HG03575 (cell line): ENCODE measurements around the gene NAT16.
"Not testable (repeated sequence)": the region's sequence is repeated elsewhere in the genome, so short reads cannot be mapped to it uniquely, and the experiment has no call there.

Experiments used
- ATAC-seq: cut with Tn5 transposase; IDR thresholded peaks from one replicate; pipeline ENCODE4 v1.9.1; 2021; ENCODE audit not compliant: unreplicated experiment, insufficient number of reproducible peaks, low FRiP score; ENCODE audit errors: extremely low read depth

NAT16 gene

DNA sequence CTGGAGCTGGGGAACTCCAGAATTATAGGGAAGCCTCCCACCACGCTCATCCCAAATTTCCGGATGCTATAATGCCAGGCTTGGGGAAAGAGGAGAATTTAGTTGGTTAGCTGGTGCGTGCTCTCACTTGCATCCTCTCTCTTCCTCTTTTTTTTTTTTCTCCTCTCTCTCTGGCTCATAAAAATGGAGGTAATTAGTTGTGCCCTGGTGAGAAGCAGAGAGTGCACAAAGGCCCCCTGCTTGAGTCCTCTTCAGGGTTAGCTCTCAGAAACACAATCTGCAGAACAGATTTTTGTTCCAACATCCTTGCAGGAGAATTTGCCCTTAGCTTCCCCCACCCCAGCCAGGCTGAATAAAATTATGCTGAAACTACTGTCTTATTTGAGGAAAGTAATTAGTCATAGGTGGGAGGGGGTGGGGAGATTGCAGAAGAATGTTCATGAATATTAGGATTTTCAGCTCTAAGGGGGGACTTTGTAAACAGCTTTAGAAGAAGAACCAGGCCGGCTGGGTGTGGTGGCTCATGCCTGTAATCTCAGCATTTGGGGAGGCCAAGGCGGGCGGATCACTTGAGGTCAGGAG is 45.6 kb downstream of the NAT16 start:
- no peak for ATAC-seq

DNA sequence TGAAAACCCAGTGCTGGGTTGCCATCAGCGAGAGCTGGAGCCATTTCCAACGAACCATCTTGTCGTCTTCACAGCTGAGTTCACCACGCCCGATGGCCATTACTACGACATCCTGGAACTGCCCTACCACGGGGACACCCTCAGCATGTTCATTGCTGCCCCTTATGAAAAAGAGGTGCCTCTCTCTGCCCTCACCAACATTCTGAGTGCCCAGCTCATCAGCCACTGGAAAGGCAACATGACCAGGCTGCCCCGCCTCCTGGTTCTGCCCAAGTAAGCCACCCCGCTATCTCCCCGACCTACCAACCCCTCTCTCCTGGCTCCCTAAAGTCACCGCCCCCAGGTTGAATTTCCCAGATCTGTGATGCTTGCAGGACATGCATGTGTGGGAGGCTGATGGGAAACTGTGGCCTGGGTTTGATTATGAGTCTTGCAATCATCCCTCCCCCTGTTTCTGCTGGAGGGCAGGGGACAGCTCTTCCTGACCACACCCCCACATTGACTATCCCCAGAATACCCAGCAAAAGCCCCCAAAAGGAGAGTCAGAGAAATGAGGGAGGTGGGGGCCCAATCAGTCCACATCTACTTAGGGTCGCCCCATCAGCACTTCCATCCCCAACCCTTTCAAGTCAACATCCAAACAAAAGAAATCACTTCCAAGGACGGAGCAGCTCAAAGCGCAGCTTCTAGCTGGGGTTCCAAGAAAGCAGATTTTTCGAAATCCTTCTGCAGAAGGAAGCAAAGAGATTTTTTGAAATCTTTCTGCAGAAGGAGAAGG is 46.3 kb downstream of the NAT16 start:
- ATAC-seq: no peak

DNA sequence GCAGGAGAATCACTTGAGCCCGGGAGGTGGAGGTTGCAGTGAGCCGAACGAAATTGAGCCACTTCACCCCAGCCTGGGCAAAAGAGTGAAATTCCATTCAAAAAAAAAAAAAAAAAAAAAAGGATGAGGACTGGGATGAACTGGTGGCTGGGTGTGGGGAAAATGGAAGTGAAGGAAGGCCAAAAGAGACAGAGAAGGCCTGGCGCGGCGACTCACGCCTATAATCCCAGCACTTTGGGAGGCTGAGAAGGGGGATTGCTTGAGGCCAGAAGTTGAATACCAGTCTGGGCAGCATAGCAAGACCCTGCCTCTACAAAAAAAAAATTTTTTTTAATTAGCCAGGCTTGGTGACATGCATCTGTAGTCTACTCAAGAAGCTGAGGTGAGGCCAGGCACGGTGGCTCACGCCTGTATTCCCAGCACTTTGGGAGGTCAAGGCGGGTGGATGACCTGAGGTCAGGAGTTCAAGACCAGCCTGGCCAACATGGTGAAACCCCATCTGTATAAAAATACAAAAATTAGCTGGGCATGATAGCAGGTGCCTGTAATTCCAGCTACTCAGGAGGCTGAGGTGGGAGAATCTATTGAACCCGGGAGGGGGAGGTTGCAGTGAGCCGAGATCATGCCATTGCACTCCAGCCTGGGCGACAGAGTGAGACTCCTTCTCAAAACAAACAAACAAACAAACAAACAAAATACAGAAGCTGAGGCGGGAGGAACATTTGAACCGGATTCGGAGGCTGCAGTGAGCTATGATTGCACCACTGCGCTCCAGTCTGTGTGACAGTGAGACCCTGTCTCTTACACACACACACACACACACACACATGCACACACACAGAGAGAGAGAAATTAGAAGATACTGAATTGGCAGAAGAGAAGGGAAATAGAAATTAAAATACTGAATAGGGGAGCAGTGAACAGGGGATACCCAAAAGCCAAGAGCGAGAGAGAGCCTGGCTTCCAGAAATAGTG is 47.2 kb downstream of the NAT16 start:
- not testable (repeated sequence) for ATAC-seq

DNA sequence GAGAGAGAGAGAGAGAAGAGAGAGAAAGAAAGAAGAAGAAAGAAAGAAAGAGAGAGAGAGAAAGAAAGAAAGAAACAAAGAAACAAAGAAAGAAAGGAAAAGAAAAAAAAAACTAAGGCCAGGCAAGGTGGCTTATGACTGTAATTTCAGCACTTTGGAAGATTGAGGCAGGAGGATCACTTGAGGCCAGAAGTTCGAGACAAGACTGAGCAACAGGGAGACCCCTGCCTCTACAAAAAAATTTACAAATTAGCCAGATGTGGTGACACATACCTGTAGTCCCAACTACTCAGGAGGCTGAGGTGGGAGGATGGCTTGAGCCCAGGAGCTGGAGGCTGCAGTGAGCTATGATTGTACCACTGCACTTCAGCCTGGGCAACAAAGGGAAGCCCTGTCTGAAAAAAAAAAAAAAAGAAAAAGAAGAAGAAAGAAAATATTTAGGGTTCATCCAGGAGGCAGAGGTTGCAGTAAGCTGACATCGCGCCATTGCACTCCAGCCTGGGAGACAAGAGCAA is 50.4 kb downstream of the NAT16 start:
- no peak for ATAC-seq

DNA sequence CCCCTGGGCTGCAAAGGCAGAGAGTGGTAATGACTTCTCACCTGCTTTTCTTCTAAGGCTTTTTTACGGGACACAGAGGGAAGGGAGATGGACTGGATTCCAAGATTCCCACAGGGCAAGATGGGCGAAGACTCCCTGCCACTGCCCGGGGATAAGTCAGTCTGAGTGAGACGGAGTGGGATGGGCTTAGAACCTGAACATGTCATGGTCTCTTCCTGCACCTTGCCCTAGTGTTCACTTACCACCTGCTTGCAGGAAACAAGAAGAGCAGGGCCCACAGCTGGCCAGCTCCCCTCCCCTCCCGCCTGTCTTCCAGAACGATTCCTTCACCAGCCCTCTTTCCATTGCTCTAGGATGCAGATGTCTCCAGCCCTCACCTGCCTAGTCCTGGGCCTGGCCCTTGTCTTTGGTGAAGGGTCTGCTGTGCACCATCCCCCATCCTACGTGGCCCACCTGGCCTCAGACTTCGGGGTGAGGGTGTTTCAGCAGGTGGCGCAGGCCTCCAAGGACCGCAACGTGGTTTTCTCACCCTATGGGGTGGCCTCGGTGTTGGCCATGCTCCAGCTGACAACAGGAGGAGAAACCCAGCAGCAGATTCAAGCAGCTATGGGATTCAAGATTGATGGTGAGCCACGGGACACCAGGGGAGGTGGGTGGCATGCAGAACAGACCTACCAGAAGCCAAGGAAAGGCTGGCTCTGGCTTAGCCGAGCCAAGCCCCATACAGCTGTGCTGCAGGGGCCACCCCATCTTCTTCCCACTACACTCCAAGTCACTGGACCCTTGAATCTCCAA is 51.9 kb downstream of the NAT16 start:
- ATAC-seq: no peak

DNA sequence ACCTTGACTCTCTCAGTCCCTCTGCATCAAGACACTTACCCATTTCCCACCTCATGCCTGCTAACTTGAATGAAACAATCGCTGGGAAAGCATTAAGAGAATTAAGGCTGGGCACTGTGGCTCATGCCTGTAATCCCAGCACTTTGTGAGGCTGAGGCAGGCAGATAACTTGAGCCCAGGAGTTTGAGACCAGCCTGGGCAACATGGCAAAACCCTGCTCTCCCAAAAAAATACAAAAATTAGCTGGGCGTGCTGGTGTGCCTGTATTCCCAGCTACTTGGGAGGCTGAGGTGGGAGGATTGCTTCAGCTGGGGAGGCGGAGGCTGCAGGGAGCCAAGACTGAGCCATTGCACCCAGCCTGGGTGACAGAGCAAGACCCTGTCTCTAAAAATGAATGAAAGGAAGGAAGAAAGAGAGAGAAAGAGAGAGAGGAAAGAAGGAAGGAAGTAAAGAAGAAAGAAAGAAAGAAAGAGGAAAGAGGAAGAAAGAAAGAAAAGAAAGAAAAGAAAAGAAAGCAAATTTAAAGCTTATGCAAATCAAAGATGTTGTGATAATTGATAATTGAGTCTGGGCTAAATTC is 52.5 kb downstream of the NAT16 start:
- ATAC-seq: no peak

DNA sequence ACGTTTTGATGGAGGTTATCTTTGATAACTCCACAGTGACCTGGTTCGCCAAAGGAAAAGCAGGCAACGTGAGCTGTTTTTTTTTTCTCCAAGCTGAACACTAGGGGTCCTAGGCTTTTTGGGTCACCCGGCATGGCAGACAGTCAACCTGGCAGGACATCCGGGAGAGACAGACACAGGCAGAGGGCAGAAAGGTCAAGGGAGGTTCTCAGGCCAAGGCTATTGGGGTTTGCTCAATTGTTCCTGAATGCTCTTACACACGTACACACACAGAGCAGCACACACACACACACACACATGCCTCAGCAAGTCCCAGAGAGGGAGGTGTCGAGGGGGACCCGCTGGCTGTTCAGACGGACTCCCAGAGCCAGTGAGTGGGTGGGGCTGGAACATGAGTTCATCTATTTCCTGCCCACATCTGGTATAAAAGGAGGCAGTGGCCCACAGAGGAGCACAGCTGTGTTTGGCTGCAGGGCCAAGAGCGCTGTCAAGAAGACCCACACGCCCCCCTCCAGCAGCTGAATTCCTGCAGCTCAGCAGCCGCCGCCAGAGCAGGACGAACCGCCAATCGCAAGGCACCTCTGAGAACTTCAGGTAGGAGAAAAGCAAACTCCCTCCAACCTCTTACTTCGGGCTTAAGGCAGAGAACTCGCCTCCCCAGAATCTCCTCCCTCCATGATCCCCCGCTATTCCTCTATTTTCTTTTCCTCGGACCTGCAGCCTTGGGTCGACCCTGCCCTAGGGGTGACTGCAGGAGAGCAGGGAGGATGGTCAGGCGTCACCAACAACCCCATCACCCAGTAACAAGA is 53.2 kb downstream of the NAT16 start, which contains the start of gene SERPINE1:
TSS of gene SERPINE1 (plus strand) at position 454 of the 809 bp plus-strand sequence. CDS start 1,290 bp downstream, outside the sequence.
- no peak for ATAC-seq

DNA sequence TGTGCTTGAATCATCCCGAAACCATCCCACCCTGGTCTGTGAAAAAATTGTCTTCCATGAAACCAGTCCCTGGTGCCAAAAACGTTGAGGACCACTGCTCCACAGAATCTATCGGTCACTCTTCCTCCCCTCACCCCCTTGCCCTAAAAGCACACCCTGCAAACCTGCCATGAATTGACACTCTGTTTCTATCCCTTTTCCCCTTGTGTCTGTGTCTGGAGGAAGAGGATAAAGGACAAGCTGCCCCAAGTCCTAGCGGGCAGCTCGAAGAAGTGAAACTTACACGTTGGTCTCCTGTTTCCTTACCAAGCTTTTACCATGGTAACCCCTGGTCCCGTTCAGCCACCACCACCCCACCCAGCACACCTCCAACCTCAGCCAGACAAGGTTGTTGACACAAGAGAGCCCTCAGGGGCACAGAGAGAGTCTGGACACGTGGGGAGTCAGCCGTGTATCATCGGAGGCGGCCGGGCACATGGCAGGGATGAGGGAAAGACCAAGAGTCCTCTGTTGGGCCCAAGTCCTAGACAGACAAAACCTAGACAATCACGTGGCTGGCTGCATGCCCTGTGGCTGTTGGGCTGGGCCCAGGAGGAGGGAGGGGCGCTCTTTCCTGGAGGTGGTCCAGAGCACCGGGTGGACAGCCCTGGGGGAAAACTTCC is 54.0 kb downstream of the NAT16 start:
- no peak for ATAC-seq

DNA sequence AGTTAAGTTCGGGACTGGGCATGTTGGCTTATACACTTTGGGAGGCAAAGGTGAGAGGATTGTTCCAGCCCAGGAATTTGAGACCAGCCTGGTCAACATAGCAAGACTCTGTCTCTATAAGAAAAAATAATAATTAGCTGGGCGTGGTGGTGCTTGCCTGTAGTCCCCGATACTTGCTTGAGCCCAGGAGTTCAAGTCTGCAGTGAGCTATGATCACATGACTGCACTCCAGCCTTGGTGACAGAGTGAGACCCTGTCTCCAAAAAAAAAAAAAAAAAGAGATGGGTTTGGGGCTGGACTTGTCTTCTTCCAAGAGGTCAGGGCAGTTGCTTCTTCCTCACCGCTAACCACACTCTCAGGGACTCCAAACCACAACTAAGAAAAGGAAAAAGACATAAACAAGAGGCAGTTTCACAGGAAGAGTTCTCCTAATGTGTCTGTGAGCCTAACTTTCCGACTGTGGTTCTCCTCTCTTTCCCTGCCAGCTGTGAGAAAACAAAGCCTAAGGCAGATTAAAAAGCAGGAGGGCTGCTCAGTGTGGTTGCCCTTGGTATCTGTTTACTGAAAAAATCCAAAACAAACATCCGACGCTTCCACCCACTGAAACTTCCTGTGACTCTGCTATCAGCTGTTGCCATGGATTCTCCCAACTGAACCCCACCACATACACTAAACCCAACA is 55.6 kb downstream of the NAT16 start:
- ATAC-seq: no peak

DNA sequence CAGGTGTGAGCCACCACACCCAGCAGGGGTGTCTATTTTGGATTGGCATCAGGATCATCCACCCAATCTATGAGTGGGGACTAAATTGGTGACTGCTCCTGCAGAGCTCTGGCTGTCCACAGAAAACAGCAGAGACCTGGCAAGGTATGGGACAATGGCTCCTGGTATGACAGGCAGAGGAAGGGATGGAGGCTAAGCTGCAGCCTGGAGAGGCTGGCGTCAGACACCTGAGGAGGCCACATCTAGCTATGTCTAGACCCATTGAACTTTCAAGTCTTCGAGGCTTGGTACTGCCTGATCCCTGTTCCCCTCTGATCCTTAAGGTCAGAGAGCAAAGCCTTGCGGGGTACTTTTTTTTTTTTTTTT is 56.4 kb downstream of the NAT16 start:
- ATAC-seq: no peak

DNA sequence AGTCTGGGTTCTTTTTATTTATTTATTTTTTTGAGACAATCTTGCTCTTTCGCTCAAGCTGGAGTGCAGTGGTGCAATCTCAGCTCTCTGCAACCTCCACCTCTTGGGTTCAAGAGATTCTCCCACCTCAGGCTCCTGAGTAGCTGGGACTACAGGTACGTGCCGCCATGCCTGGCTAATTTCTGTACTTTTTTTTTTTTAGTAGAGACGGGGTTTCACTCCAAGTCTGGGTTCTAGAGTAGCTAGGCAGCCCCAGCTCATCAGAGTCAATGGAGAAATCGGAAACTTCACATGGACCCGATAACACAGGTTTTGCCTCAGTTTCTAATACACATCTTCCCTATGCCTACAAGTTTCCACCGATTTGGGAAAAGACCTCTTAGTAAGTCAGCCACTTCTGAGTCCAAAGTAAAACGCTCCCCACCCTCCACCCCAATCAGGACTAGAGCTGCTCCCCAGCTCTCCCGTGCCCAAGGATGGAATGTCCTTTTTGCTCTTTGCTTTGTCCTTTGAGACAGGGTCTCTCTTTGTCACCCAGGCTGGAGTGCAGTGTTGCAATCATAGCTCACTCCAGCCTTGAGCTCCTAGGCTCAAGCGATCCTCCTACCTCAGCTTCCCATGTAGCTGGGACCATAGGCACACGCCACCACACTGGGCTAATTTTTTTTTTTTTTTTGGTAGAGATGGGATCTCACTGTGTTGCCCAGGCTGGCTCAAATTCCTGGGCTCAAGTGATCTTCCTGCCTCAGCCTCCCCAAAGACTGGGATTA is 57.0 kb downstream of the NAT16 start:
- no peak for ATAC-seq

DNA sequence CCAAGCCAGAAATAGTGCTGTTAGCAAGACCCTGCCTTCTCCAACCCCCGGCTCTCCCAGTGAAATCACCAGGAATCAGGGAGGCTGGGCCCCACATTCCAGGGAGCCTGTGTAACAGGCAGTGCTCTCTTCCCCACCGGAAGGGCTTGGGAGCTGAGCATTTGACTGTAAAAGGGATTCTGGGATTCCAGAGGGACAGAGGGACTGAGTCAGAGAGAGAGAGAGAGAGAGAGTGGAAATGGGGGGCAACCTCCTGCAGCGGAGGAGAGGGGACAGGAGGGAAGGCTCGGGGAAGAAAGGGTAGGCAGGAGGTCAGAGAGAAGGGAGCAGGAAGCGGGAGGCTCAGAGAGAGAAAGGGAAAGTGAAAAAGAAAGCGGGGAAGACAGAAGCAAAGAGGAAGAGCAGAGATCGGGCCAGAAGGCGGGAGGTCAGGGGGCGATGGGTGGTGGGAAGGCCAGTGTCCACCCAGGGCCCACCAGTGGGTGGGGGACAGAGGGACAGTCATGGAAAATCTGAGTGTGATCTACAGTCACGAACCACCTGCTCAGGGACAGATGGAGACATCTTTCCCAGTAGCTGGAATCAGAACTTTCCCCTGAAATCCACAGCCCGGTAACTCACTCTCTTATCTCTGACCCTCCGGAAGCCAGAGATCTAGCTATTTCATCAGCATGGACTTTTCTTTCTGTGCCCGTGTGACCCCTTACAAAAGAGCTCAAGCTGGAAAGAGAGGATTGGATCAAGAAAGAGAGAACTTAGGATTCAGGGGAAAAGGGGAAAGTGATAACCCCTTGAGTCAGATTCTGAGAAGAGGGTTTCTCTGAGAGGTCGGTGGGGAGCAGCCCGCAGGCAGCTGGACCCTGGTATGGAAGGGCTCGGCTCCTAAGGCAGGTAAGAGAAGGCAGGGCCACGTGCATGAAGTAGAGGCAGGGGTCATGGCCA is 57.8 kb downstream of the NAT16 start:
- no peak for ATAC-seq

DNA sequence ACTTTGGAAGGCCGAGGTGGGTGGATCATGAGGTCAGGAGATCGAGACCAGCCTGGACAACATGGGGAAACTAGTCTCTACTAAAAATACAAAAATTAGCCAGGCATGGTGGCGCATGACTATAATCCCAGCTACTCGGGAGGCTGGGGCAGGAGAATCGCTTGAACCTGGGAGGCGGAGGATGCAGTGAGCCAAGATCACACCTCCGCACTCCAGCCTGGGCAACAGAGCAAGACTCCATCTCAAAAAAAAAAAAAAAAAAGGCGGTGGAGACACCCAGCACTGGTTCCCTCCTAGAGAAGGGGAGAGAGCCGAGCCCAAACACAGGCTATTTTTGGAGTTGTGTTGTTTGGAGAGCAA is 58.5 kb downstream of the NAT16 start:
- ATAC-seq: not testable (repeated sequence)
